ENCODE results near the gene CABYR.

The CABYR gene

DNA sequence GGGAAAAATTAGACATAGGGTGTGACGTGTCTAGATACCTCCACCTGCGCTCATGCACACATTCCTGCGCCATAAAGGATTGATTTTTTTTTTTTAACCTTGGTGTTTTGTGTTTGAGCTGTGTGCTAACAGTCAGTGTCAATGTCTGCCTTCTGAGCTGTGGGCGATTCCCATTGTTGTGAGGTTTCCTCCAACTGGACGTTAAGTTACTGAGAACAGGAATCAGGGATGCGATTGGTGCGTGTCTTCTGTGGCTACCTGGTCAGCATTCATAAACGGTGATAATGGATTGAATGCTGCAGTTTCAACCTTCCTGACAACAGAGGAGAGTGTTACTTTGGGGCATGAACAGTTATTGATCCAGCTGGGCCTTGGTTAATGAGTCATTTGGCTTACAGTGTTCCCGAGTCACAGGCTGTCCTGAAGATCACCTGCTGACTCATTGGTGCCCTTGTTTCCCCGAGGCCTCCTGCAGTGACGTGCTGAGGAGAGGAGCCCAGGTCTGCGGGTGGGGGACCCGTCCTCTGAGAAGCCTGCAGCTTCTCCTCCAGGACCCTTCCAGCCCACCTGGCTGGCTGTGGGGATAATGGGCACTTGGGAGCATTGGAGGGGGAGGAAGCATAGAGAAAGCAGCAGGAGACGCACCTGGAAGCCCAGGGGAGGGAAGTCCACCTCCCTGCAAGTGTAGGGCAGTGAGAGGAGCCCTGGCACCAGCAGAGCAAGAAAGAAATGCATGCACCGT, 25.8 kb upstream of the CABYR start:
- H3K9me3 ChIP-seq = no peaks in the 10 kb centered on the region
- TF ChIP-seq, protein P1, sequence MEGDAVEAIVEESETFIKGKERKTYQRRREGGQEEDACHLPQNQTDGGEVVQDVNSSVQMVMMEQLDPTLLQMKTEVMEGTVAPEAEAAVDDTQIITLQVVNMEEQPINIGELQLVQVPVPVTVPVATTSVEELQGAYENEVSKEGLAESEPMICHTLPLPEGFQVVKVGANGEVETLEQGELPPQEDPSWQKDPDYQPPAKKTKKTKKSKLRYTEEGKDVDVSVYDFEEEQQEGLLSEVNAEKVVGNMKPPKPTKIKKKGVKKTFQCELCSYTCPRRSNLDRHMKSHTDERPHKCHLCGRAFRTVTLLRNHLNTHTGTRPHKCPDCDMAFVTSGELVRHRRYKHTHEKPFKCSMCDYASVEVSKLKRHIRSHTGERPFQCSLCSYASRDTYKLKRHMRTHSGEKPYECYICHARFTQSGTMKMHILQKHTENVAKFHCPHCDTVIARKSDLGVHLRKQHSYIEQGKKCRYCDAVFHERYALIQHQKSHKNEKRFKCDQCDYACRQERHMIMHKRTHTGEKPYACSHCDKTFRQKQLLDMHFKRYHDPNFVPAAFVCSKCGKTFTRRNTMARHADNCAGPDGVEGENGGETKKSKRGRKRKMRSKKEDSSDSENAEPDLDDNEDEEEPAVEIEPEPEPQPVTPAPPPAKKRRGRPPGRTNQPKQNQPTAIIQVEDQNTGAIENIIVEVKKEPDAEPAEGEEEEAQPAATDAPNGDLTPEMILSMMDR (IDR thresholded peaks at IDR 0.05; ENCODE audit: low read depth, low read length) = no peak
- H3K36me3 ChIP-seq = no peaks in the 10 kb centered on the region
- DNase-seq = no peak
- H3K4me1 ChIP-seq = no peaks in the 10 kb centered on the region
- no peaks in the 10 kb centered on the region for H3K27me3 ChIP-seq
- no peak overlapping the region for H3K4me3 ChIP-seq (ENCODE audit: low read depth, low read length)

DNA sequence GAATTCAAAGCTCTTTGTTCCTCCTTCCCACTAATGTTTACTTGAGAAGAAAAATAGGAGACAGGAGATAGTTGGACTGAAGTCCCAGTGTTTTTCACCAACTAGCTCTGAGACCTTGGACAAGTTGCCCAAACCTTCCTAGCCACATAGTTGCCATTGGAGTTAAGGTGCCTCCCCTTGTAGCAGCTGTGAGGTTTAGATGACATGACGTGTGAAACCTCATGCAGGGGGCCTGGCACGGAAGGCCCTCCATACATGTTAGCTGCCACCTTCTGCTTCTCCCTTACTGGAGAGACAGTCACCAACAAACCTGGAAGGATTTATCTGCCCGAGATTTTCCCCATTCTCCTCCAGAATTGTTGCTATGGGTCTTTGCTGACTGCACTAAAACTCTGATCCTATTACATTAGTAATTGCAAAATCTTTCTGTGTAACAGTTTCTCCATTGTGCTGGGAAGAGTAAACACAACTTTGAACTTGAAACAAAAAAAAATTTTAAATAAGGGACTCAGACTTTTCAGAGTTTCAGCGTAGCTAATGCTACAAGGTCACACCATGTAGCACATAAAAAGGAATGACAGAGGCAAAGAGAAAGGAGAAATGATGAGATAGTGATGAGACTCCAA, 23.8 kb upstream of the CABYR start:
- no peak for DNase-seq
- Histone ChIP-seq H3K36me3 (no peaks in the 10 kb centered on the region), H3K9me3 (no peaks in the 10 kb centered on the region), H3K4me1 (no peaks in the 10 kb centered on the region), H3K27me3 (no peaks in the 10 kb centered on the region), H3K4me3 (ENCODE audit: low read depth, low read length) (no peak overlapping the region)
- TF ChIP-seq, protein P1 (IDR thresholded peaks at IDR 0.05; ENCODE audit: low read depth, low read length) = no peak

DNA sequence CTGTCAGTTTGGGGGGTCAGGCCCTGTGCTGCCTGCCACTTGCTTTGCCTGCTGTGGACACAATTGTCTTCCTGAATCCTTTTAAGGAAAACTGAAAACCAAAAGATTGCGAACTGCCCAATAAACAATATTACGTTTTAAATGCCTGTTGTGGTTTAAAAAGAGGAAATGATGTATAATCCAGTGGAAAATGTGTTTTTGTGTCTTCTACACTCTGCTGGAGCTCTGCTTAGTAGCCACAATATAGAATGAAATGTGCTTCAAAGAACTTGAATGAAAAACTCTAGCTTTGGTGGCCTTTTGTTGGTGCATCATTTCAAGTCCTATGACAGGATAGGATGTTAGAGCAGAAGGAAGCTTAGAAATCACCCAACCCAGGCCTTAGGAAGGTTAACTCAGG, 23.2 kb upstream of the CABYR start:
- TF ChIP-seq, protein P1 (IDR thresholded peaks at IDR 0.05; ENCODE audit: low read depth, low read length) = no peak
- DNase-seq = no peak

DNA sequence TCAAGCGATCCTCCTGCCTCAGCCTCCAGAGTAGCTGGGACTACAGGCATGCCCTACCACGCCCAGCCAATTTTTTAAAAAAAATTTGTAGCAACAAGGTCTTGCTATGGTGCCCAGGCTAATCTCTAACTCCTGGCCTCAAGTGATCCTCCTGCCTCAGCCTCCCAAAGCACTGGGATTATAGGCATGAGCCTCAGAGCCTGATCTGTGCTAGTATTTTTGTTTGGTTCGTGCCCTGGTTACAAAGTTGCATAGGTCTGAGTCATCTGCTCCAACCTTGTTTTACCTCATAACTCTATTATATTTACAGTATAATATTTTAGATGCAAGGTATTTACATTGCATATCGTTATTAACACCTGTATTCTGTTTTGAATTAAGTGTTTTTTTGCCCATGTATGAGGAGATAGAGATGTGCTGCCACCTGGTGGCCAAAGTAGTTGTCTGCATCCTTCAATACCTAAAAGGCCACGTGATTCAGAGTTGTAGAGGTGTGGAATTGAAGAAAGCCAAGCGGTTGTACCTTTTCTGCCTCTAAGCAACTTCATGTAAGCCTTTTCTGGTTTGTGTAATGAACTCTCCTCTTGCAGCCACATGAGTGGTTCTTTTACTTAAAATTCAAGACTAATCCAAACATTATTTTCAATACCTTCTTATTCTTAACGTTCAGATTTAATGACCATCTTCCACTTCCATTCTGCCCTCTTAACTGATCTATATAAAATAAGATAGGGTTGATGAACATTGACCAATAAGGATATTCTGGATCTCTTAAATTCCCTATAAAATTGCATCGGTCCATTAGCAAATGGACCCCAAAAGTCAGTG, 19.9 kb upstream of the CABYR start:
- Histone ChIP-seq H3K9me3 (no peaks in the 10 kb centered on the region), H3K4me3 (ENCODE audit: low read depth, low read length) (no peak overlapping the region), H3K27me3 (no peaks in the 10 kb centered on the region), H3K36me3 (no peaks in the 10 kb centered on the region), H3K4me1 (no peaks in the 10 kb centered on the region)
- peak; percentile 48 for DNase-seq
- TF ChIP-seq, protein P1 (IDR thresholded peaks at IDR 0.05; ENCODE audit: low read depth, low read length) = peak; percentile 73

More for the DNA sequence above, 23.2 kb upstream of the CABYR start:
- Histone ChIP-seq H3K36me3 (no peaks in the 10 kb centered on the region), H3K9me3 (no peaks in the 10 kb centered on the region), H3K4me3 (ENCODE audit: low read depth, low read length) (no peak overlapping the region), H3K27me3 (no peaks in the 10 kb centered on the region), H3K4me1 (no peaks in the 10 kb centered on the region)

DNA sequence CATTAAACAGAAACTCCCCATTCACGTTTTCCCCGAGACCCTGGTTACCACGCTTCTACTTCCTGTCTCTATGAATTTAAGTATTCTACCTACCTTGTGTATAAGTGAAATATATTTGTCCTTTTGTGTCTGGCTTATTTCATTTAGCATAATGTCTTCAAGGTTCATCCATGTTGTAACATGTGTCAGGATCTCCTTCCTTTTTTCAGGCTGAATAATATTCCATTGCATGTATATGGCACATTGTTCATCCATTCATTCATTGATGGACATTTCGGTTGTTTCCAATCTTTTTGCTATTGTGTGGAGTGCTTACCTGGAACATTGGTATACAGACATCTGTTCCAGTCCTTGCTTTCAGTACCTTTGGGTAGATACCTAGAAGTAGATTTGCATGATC, 18.2 kb upstream of the CABYR start:
- Histone ChIP-seq H3K36me3 (no peaks in the 10 kb centered on the region), H3K4me1 (no peaks in the 10 kb centered on the region), H3K27me3 (no peaks in the 10 kb centered on the region), H3K4me3 (ENCODE audit: low read depth, low read length) (no peak overlapping the region), H3K9me3 (no peaks in the 10 kb centered on the region)
- TF ChIP-seq, protein P1 (IDR thresholded peaks at IDR 0.05; ENCODE audit: low read depth, low read length) = no peak
- DNase-seq = no peak
